Measurements from ENCODE around the gene CD109.
"Not testable (repeated sequence)": the region's sequence is repeated elsewhere in the genome, so short reads cannot be mapped to it uniquely, and the experiment has no call there.

The CD109 gene

DNA sequence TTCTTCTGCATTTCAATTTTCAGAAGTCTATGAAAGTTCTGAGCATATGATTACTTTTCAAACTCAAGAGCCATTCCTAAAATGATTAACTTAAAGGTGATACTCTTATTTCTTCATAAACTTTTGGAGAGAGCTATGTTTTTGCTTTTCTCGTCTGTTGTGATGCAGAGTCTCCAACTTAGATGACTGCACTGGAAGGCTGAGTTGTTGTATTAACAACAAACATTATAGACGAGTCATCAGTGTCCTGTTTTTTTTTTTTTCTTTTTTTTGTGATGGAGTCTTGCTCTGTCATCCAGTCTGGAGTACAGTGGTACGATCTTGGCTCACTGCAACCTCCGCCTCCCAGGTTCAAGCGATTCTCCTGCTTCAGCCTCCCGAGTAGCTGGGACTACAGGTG, 101.9 kb downstream of the CD109 start:
- DNase-seq: no peak

DNA sequence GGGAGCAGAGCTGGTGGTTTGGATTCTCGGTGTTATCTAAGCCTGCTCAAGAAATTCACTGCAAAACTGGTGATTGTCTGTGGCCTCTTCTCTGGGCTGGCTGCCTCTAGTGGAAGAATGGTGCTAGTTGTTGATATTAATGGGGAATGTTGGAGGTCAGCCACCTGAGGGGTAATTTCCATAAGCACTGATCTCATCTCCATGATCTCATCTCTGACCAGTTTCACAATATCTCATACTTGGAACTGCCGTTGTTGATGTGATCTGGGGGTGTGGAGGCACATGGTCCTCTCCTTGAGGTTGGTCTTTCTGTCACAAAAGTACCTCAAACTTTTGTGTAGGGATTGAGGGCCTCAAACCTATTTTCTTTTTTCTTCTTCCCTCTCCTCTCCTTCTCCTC, 102.6 kb downstream of the CD109 start:
- DNase-seq: no peak

DNA sequence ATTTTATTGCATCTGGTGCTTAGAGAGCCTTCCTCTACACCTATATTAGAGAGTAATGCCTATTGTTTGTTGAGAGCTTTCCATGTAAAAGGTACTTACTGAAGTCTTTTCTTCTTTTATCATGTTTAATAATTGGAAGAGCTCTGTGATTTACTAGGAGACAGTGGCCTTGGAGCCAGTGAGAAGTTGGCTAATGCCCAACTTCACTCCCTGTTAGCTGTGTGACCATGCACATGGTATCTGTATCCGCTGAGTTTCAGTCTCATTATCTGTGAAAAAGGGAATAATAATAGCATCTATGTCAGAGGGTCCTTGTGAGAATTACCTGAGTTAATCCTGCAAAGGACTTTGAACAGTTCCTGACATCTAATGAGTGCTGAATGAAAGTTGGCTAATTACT, 105.0 kb downstream of the CD109 start:
- DNase-seq: no peak

DNA sequence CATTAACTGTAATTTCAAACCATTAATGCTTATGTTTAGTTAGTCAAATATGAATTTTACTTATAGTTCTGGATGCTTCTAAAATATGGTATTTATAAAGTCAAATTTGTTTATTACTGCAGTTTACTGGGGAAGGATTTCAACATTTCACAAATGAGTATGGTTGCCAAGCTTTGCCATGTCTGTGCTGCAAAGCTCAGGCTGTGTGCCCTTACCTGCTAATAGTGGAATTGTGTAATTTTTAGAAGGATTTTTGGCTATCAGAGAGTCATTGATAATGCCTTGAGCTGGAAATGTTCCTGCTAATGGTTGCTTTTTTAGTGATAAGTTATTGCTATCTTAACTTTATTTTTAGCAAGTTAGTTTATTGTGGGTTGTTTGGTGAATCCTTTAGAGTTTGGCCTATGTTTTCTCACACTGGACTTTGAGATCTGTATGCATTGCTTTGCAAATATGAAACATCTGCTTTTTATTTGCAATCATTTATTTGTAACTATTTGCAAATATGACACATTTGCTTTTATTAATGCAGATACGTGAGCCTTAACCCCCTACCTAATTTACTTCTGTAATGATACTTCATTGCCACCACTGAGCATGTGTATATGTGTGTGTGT, 105.8 kb downstream of the CD109 start:
- no peak for DNase-seq

DNA sequence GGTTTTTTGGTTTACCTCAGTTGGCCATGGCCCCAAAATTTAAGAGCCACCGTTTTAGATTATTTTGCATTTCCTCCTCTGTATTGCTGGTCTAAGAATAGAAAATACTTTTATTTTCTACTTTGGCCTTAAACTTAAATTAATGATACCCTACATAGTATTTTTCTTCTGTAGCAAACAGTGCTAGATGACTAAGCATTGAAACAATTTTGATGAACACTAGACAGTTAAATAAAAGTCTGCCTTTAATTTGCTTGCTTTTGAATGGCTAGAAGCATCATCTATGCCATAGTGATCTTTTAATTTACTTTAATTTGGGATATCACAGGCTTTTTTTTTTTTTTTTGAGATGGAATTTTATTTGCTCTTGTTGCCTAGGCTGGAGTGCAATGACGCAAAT, 106.4 kb downstream of the CD109 start:
- no peak for DNase-seq

DNA sequence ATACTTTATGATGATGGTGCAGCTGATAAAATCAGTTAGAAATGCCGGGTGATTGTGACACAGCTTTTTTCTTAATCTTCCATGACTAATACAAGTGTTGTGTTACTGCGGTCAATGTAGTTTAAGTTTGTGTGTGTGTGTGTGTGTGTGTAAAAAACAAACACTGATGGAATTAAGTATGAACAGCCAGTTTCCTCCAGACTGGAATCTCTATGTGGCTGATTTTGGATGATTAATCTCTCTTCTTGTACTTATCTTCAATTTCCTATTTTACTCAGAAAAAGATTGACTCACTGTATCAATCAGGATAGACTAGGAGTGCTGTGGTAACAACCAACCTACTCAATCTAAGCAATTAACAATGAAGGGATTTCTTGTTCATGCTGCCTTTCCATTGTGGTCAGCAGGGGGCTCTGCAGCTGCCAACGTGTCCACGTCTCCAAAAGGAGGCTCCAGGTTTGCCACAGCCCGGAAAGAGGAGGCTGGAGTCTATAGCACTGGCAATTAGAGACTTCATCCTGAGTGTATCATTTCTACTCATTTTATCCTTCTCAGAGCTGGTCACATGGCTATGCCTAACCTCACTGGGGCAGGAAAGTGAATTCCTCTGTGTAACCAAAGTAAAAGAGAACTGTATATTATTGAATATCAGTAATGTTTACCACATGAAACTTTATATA, 107.7 kb downstream of the CD109 start:
- peak; percentile 76 for DNase-seq

DNA sequence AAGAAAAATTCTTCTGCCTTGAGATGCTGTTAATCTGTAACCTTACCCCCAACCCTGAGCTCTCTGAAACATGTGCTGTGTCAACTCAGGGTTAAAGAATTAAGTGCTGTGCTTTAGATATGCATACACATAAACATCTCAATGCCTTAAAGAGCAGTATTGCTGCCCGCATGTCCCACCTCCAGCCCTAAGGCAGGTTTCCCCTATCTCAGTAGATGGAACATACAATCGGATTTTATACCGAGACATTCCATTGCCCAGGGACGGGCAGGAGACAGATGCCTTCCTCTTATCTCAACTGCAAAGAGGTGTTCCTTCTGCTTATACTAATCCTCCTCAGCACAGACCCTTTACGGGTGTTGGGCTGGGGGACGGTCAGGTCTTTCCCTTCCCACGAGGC, 109.2 kb downstream of the CD109 start:
- not testable (repeated sequence) for DNase-seq

DNA sequence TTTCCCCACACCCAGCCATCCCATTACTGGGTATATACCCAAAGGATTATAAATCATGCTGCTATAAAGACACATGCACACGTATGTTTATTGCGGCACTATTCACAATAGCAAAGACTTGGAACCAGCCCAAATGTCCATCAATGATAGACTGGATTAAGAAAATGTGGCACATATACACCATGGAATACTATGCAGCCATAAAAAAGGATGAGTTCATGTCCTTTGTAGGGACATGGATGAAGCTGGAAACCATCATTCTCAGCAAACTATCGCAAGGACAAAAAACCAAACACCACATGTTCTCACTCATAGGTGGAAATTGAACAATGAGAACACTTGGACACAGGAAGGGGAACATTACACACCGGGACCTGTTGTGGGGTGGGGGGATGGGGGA, 110.0 kb downstream of the CD109 start:
- DNase-seq: not testable (repeated sequence)

DNA sequence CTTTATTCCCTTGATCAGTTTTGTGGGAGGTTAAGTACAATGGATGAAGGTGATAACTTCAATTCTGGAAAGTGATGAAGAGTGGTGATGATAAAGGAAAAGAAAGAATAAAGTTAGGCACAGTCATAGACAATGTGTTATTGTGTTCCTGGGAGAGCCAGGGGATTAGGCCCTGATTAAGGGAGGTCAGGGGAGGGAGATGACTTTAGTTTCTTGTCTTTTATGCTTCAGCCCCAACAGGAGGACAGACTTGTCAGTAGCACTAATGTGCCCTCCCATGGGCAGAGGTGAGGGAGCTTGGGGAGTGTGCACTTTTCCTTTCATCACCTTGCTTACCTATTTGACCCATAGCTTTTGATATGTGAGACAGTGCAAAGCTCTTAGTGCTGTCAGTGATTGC, 115.7 kb downstream of the CD109 start:
- DNase-seq: no peak

DNA sequence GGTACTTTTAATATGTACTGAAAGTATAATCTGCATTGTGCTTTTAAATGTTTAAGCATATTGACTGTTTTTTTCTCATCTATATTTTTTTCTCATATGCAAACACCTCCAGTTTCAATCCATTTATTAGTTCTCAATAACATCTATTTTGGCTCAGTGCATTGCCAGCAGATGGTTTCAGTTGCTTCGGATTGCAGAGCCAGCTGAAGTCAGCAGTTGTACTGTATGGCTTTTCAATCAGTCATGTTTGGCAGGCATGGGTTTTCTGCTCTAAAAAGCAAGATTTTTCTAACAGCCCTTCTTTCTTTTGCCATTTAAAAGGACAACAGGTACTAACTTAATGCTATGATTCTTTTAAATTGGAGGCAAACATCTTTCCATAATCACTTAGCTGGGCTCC, 121.2 kb downstream of the CD109 start:
- no peak for DNase-seq

DNA sequence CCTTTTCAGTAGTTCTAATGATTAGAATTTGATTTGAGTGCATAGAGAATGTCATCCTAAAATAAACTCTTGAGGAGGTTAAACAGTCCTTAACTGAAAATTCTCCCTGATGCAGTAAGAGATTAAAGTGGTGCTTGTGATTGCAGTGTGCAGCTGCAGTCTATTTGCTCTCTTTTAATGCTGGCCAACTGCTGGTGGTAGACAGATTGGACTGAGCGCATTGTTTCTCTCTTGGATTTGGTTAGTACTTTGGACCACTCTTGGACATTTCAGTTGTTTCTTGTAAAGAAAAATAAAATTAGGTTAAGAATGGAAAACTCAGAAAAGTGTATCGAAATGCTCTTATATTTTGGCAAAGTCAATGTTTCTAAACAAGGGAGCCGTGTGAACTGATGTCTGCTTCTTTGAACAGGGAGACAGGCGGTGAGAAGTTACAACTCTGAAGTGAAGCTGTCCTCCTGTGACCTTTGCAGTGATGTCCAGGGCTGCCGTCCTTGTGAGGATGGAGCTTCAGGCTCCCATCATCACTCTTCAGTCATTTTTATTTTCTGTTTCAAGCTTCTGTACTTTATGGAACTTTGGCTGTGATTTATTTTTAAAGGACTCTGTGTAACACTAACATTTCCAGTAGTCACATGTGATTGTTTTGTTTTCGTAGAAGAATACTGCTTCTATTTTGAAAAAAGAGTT, 127.2 kb downstream of the CD109 start:
- peak; percentile 89 for DNase-seq

DNA sequence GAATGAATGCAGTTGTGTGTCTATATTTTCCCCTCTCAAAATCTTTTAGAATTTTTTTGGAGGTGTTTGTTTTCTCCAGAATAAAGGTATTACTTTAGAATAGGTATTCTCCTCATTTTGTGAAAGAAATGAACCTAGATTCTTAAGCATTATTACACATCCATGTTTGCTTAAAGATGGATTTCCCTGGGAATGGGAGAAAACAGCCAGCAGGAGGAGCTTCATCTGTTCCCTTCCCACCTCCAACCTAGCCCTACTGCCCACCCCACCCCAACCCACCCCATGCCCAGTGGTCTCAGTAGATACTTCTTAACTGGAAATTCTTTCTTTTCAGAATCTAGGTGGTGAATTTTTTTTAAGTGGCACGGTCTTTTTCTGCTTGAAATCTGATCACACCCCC, 127.8 kb downstream of the CD109 start:
- no peak for DNase-seq

DNA sequence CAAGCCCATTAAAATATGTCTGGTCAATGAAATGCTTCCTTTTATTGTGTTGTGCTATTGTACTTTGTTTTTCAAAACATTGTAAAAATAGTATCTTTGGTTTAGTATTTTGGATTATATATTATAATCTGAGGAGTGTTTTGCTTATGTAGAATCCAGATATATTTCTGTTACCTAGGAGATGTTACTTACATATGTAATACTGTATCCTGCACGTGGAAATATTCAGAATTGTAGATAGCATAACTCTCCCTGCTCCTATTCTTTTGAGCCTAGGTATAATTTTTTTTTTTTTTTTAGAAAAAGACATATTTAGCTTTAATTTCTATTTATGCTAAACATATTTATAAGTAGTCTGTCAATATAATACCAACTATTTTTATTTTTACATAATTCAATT, 130.6 kb downstream of the CD109 start:
- no peak for DNase-seq

DNA sequence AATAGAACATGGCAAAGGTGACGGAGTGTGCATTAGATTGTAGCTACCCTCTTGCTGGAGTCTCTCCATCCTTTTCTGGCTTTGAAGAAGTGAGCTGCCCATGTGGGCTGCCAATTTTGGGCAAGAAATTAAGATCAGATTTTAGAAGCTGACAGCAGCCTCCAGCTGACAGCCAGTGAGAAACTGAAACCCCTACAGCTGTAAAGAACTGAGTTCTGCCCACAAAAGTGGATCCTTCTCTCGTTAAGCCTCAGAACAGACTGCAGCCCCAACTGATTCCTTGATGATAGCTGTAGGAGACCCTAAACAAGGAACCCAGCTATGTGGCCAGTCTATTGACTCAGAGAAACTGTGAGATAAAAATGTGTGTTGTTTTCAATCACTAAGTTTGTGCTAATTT, 134.1 kb downstream of the CD109 start:
- DNase-seq: no peak

DNA sequence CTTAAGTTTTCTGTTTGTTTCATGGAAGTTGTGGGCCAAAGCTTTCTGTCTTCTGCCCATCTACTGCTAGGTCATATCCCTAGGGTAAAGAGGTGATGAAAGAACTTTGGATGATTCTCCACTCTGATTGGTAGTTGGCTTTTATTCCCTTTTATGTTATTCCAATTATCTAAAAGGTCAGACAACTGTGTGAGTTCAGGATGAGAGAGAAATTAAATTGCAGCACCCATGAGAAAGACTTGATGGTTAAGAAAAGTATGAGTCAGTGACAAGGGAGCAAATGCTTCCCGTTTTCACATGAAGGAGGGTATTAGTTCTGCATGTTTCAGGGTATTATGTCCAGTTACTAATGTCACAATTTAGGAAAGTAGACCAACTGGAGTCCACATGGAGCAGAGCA, 136.3 kb downstream of the CD109 start:
- no peak for DNase-seq

DNA sequence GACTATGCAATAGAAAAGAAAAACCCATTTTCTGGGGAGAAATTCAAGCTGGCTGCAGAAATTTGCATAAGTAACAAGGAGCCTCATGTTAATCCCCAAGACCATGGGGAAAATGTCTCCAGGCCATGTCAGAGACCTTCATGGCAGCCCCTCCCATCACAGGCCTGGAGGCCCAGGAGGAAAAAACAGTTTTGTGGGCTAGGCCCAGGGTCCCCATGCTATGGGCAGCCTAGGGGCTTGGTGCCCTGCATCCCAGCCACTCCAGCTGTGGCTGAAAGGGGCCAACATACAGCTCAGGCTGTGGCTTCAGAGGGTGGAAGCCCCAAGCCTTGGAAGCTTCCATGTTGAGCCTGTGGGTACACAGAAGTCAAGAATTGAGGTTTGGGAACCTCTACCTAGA, 148.7 kb downstream of the CD109 start:
- not testable (repeated sequence) for DNase-seq

DNA sequence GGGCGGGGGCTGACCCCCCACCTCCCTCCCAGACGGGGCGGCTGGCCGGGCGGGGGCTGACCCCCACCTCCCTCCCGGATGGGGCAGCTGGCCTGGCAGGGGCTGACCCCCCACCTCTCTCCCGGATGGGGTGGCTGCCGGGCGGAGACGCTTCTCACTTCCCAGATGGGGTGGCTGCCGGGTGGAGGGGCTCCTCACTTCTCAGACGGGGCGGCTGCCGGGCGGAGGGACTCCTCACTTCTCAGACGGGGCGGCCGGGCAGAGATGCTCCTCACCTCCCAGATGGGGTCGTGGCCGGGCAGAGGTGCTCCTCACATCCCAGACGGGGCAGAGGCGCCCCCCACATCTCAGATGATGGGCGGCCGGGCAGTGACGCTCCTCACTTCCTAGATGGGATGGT, 155.0 kb downstream of the CD109 start:
- not testable (repeated sequence) for DNase-seq

DNA sequence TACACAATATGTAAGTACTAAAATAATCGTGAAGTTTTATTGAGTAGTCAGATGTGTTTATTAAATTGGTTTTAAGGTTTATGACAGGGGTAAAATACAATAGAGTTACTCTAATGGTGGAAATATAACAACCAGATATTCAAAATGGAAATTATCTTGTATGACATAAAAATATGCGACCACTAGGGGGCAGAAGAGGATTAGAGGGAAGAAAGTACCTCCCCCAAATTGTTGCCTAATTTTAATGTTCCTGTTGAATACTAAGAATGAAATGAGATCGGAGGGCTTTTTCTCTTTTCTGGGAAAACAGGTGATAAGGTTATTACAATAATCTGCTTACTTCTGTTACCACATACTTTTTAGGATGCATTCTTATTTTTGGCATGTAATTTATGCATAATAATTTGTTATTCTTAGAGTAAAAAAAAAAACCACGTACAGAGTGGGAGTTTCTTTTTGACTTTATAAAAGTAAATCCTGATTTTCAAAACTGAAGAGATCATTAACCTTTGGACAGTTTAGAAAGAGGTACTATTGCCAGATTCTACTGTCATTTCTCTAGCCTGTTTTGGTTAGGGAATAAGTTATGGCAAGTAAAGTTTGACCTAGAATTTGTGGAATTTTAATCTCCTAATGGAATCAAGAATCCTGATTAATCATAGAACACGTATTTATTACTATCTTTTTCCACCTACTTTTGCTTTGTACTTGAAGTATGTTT, 159.2 kb downstream of the CD109 start:
- DNase-seq: peak; percentile 45

DNA sequence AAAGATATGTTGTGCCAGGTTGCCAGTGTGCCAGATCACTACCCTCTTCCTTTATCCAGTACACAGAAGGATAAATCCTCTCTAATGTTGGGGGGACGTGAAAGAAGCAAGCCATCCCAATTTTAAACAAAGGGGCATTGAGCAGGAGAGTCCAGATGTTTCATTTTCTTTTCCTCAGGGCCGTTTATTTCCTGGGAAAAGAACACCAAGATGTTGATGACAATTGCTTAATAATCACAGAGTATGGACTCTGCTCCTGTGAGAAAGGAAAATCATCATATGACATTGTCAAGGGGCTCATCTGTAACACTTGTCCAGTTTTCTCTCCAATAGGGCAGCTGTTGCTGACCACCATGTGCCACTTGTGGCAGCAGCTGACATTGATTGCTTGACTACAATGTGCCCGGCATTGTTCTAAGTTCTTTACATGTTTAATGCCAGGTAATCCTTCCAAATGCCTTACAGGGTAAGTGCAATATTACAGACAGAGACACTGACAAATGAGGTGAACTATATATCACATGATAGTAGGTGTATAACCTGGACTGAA, 161.4 kb downstream of the CD109 start:
- no peak for DNase-seq

DNA sequence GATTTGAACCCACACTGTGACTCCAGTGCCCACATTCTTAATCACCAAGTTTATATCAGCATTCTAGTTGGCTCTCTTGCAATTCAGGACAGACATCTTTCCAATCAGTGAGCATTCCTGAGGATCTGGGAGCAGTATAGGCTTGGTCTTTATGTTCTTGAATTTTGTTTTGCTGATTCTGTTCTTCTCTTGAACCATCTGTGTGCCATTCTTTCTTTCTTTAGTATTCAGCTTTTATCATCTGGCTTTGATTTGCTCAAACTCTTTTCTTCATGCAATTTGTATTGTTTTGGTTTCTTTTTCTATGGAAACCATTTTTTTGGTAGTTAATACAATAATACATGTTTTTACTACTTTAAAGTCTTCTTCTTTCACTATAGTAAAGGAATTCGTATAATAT, 162.4 kb downstream of the CD109 start:
- DNase-seq: no peak

DNA sequence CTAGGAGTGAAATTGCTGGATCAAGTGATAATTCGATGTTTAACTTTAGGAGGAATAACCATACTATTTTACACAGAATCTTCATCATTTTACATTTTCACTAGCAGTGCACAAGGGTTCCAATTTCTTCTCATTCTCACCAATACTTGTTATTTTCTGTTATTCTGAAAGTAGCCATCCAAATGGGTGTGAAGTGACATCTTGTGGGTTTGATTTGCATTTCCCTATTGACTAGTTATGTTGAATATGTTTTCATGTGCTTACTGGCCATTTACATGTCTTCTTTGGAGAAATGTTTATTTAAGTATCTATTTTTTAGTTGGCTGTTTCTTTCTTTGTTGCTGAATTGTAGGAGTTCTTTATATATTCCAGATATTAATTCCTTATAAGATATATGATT, 164.3 kb downstream of the CD109 start:
- no peak for DNase-seq

DNA sequence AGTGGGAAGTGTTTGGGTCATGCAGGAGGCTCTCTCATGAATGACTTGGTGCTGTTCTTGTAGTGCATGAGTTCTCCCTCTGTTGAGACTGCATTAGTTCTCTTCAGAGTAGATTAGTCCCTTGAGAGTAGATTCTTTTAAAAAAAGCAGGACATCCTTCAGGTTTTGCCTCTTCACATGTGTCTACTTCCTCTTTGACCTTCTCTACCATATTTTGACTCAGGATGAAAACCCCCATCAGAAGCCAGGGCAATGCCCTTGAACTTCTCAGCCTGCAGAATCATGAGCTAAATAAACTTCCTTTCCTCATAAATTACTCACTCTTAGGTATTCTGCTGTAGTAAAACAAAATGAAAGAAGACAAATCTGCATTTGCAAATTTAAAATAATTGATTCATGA, 170.3 kb downstream of the CD109 start:
- DNase-seq: no peak

DNA sequence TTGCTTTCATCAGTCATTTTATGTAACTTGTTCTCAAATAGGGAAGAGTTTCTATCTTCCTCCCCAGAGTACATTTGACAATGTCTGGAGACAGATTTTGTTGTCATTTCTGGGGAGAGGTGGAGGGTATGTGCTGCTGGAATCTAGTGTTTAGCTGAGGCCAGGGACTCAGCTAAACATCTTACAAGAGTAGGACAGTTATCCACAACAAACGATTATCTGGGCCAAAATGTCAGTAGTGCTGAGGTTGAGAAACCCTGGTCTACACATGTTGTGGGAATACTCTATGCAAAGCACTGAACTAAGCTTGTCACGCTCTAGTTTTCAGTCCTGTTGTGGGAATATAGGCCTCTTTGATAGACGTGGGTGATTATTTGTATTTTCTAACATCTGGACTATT, 171.4 kb downstream of the CD109 start:
- no peak for DNase-seq

DNA sequence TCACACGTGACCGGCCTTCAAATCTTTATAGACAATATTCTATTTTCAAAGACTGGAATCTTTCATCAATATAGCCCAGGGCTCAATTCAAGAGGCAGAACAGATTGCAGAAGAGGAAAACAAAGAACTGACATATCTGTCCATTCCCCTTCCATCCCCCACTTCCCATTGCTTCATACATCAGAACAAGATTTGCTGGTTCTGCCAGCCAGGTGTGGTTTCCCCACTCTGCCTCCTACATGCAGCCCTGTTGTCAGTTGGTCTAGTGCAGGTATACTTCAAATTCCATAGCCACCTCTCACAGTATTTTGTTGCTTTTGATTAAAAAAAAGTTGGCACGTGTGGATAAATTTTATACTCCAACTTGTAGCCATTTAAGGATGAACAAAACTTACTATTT, 174.9 kb downstream of the CD109 start:
- DNase-seq: no peak
